ENCODE data around the gene CDC42EP2.
"Not testable (repeated sequence)": the region's sequence is repeated elsewhere in the genome, so short reads cannot be mapped to it uniquely, and the experiment has no call there.

Gene CDC42EP2

GRCh38 chr11:65321076-65321475 is 6.4 kb downstream of the CDC42EP2 start:
- DNase-seq, result no peak

- DNase-seq, result no peak
Observed at GRCh38 chr11:65321828-65322485, 7.3 kb downstream of the CDC42EP2 start.

- no peak for DNase-seq
Observed at GRCh38 chr11:65323813-65324212, 9.1 kb downstream of the CDC42EP2 start.

- no peak for DNase-seq
Observed at GRCh38 chr11:65325435-65325834, 10.8 kb downstream of the CDC42EP2 start.

GRCh38 chr11:65327021-65327420 is 12.4 kb downstream of the CDC42EP2 start:
- DNase-seq, result no peak

GRCh38 chr11:65329478-65329877 is 14.8 kb downstream of the CDC42EP2 start:
- no peak for DNase-seq

- DNase-seq, result peak; percentile 92
Observed at GRCh38 chr11:65329944-65330403, 15.3 kb downstream of the CDC42EP2 start.

GRCh38 chr11:65330544-65330943 is 15.9 kb downstream of the CDC42EP2 start:
- DNase-seq, result no peak

GRCh38 chr11:65332591-65332990 is 17.9 kb downstream of the CDC42EP2 start:
- DNase-seq, result not testable (repeated sequence)

- DNase-seq, result no peak
Observed at GRCh38 chr11:65334696-65335295, 20.1 kb downstream of the CDC42EP2 start.

GRCh38 chr11:65338676-65339075 is 24.0 kb downstream of the CDC42EP2 start:
- DNase-seq, result no peak

GRCh38 chr11:65340226-65340625 is 25.6 kb downstream of the CDC42EP2 start:
- no peak for DNase-seq

- DNase-seq, result no peak
Observed at GRCh38 chr11:65341856-65342255, 27.2 kb downstream of the CDC42EP2 start.

GRCh38 chr11:65351511-65351910 is 36.8 kb downstream of the CDC42EP2 start:
- DNase-seq, result no peak

- DNase-seq, result no peak
Observed at GRCh38 chr11:65352783-65353182, 38.1 kb downstream of the CDC42EP2 start.

- DNase-seq, result no peak
Observed at GRCh38 chr11:65353376-65353775, 38.7 kb downstream of the CDC42EP2 start.

- no peak for DNase-seq
Observed at GRCh38 chr11:65353900-65354264, 39.2 kb downstream of the CDC42EP2 start.

GRCh38 chr11:65354265-65355012 is 39.8 kb downstream of the CDC42EP2 start, which contains the start of gene TIGD3:
Gene TIGD3, plus strand, starts transcription at chr11:65354751. Its CDS starts 1,058 bp downstream, at chr11:65355809.
- DNase-seq, result peak; percentile 99

- peak; percentile 86 for DNase-seq
Observed at GRCh38 chr11:65355013-65355775, 40.5 kb downstream of the CDC42EP2 start.

- no peak for DNase-seq
Observed at GRCh38 chr11:65355776-65356393, 41.2 kb downstream of the CDC42EP2 start.

- no peak for DNase-seq
Observed at GRCh38 chr11:65356394-65356972, 41.8 kb downstream of the CDC42EP2 start.

- DNase-seq, result no peak
Observed at GRCh38 chr11:65357856-65358356, 43.2 kb downstream of the CDC42EP2 start.
